SH-SY5Y (cell line): Measurements from ENCODE around the gene SLC22A2.

Source experiments
- GATA2 ChIP-seq: IDR thresholded peaks from 2 replicates; pipeline ENCODE4 v1.6.1; 2011; ENCODE audit warnings: mild to moderate bottlenecking, low read depth, low read length
- GATA3 ChIP-seq: IDR thresholded peaks from 2 replicates; pipeline ENCODE4 v1.6.1; 2011; ENCODE audit warnings: low read depth, mild to moderate bottlenecking, low read length, moderate library complexity

- TF ChIP-seq GATA2 (no peak), GATA3 (no peak)
Measured at GRCh38 chr6:160224639-160225237, 33.9 kb downstream of the SLC22A2 start.
